CD1c-positive myeloid dendritic cell (primary cell): ENCODE results near the gene CCDC82.

Experiments used
- DNase-seq: peaks from one replicate; pipeline ENCODE4 v3.0.0-alpha.2; 2016; ENCODE audit errors: extremely low spot score

The CCDC82 gene

GRCh38 chr11:96361778-96362177, 27.9 kb downstream of the CCDC82 start:
- no peak for DNase-seq

- DNase-seq = no peak
These were observed 31.4 kb downstream of the CCDC82 start for GRCh38 chr11:96358321-96358720.

- DNase-seq = no peak
These were observed 31.9 kb downstream of the CCDC82 start for GRCh38 chr11:96357794-96358193.

- no peak for DNase-seq
These were observed 32.9 kb downstream of the CCDC82 start for GRCh38 chr11:96356848-96357247.

GRCh38 chr11:96342961-96343711, 46.6 kb downstream of the CCDC82 start, which contains the start of gene MAML2:
Gene MAML2 (minus strand): TSS chr11:96343195. CDS start chr11:96341895, 1,300 bp downstream.
- peak; percentile 94 for DNase-seq

- DNase-seq = no peak
These were observed 47.4 kb downstream of the CCDC82 start for GRCh38 chr11:96342014-96342960.

- peak; percentile 34 for DNase-seq
These were observed 48.3 kb downstream of the CCDC82 start for GRCh38 chr11:96341211-96342013.

GRCh38 chr11:96340555-96340885, 49.2 kb downstream of the CCDC82 start:
- DNase-seq = no peak

- no peak for DNase-seq
These were observed 49.8 kb downstream of the CCDC82 start for GRCh38 chr11:96339706-96340554.

GRCh38 chr11:96338910-96339705, 50.6 kb downstream of the CCDC82 start:
- DNase-seq = peak; percentile 93

GRCh38 chr11:96337541-96338431, 51.9 kb downstream of the CCDC82 start:
- peak; percentile 56 for DNase-seq

- peak; percentile 41 for DNase-seq
These were observed 54.3 kb downstream of the CCDC82 start for GRCh38 chr11:96335388-96335787.

GRCh38 chr11:96334219-96334618, 55.5 kb downstream of the CCDC82 start:
- no peak for DNase-seq

GRCh38 chr11:96333191-96333719, 56.5 kb downstream of the CCDC82 start:
- DNase-seq = no peak

GRCh38 chr11:96332126-96332771, 57.5 kb downstream of the CCDC82 start:
- DNase-seq = no peak

GRCh38 chr11:96331699-96332116, 58.0 kb downstream of the CCDC82 start:
- peak; percentile 87 for DNase-seq

GRCh38 chr11:96330511-96330859, 59.2 kb downstream of the CCDC82 start:
- no peak for DNase-seq

GRCh38 chr11:96329855-96330510, 59.7 kb downstream of the CCDC82 start:
- DNase-seq = no peak
